GM19043 (cell line): ENCODE measurements around the gene RCAN2.
"Not testable (repeated sequence)": the region's sequence is repeated elsewhere in the genome, so short reads cannot be mapped to it uniquely, and the experiment has no call there.

Experiments used
- ATAC-seq: cut with Tn5 transposase; IDR thresholded peaks from one replicate; pipeline ENCODE4 v1.9.1; 2021; ENCODE audit warnings: low read depth; ENCODE audit not compliant: unreplicated experiment

The RCAN2 gene

GRCh38 chr6:46444772-46445454, 46.3 kb downstream of the RCAN2 start:
- no peak for ATAC-seq

GRCh38 chr6:46443623-46444022, 47.6 kb downstream of the RCAN2 start:
- ATAC-seq: no peak

GRCh38 chr6:46440641-46441040, 50.6 kb downstream of the RCAN2 start:
- ATAC-seq: no peak

GRCh38 chr6:46440141-46440540, 51.1 kb downstream of the RCAN2 start:
- ATAC-seq: no peak

GRCh38 chr6:46438245-46438644, 53.0 kb downstream of the RCAN2 start:
- no peak for ATAC-seq

GRCh38 chr6:46437671-46438221, 53.5 kb downstream of the RCAN2 start:
- ATAC-seq: no peak

- ATAC-seq: no peak
These were observed 68.6 kb downstream of the RCAN2 start for GRCh38 chr6:46422619-46423018.

- ATAC-seq: no peak
These were observed 69.3 kb downstream of the RCAN2 start for GRCh38 chr6:46421939-46422338.

- no peak for ATAC-seq
These were observed 70.2 kb downstream of the RCAN2 start for GRCh38 chr6:46420921-46421638.

GRCh38 chr6:46419576-46420002, 71.7 kb downstream of the RCAN2 start:
- no peak for ATAC-seq

GRCh38 chr6:46414398-46414797, 76.9 kb downstream of the RCAN2 start:
- ATAC-seq: no peak

GRCh38 chr6:46412662-46413061, 78.6 kb downstream of the RCAN2 start:
- no peak for ATAC-seq

GRCh38 chr6:46411456-46412197, 79.6 kb downstream of the RCAN2 start:
- ATAC-seq: no peak

GRCh38 chr6:46410334-46410953, 80.8 kb downstream of the RCAN2 start:
- ATAC-seq: no peak

- ATAC-seq: no peak
These were observed 83.3 kb downstream of the RCAN2 start for GRCh38 chr6:46407776-46408530.

- ATAC-seq: no peak
These were observed 84.0 kb downstream of the RCAN2 start for GRCh38 chr6:46407246-46407645.

- ATAC-seq: not testable (repeated sequence)
These were observed 85.5 kb downstream of the RCAN2 start for GRCh38 chr6:46405620-46406180.

GRCh38 chr6:46400898-46401297, 90.4 kb downstream of the RCAN2 start:
- no peak for ATAC-seq

- ATAC-seq: no peak
These were observed 95.7 kb downstream of the RCAN2 start for GRCh38 chr6:46395530-46395929.

- ATAC-seq: no peak
These were observed 97.3 kb downstream of the RCAN2 start for GRCh38 chr6:46393940-46394337.
